Measurements from ENCODE around the gene MEGF8.

DNA sequence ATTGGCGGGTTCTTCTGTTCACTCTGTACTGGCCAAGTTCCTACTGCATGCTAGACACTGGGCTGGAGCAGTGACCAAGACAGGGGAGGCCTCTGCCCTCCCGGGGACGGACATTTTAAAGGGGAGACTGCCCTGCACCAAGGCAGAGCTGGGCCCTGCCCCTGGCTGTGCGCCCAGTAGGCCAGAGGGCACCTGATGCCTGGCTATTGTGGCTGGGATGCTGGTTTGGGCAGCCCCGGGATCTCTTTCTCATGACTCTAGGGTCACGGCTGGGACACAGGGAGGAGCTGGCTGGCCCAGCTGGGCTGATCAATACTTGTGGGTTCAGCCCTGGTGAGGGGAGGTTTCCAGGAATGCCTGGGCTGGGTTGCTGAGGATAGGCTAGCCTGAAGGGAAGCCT, 84.0 kb downstream of the MEGF8 start:
- TF ChIP-seq, protein P1, sequence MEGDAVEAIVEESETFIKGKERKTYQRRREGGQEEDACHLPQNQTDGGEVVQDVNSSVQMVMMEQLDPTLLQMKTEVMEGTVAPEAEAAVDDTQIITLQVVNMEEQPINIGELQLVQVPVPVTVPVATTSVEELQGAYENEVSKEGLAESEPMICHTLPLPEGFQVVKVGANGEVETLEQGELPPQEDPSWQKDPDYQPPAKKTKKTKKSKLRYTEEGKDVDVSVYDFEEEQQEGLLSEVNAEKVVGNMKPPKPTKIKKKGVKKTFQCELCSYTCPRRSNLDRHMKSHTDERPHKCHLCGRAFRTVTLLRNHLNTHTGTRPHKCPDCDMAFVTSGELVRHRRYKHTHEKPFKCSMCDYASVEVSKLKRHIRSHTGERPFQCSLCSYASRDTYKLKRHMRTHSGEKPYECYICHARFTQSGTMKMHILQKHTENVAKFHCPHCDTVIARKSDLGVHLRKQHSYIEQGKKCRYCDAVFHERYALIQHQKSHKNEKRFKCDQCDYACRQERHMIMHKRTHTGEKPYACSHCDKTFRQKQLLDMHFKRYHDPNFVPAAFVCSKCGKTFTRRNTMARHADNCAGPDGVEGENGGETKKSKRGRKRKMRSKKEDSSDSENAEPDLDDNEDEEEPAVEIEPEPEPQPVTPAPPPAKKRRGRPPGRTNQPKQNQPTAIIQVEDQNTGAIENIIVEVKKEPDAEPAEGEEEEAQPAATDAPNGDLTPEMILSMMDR (IDR thresholded peaks at IDR 0.05): no peak
- TF ChIP-seq POLR2A (IDR thresholded peaks at IDR 0.05): no peak
